NT2/D1 (cell line): ENCODE measurements around the gene UQCRHL.
A peak's percentile ranks its signal among the peaks of the same experiment; 100 is the strongest.
"Not testable (repeated sequence)": the region's sequence is repeated elsewhere in the genome, so short reads cannot be mapped to it uniquely, and the experiment has no call there.

Experiments used
- DNase-seq: peaks from one replicate; pipeline ENCODE4 v3.0.0-alpha.2; 2011; ENCODE audit warnings: low read depth, low spot score
- H3K27me3 ChIP-seq: 2 replicates; pipeline ENCODE4 v1.6.0; 2011; ENCODE audit warnings: mild to moderate bottlenecking; ENCODE audit not compliant: insufficient read length, insufficient read depth
- H3K36me3 ChIP-seq: 2 replicates; pipeline ENCODE4 v1.6.1; 2011; ENCODE audit warnings: mild to moderate bottlenecking, low read length, mixed read lengths; ENCODE audit not compliant: insufficient read depth, insufficient read length
- H3K4me1 ChIP-seq: 2 replicates; pipeline ENCODE4 v1.5.1; 2011; ENCODE audit not compliant: insufficient read depth, insufficient read length
- H3K4me3 ChIP-seq: 2 replicates; pipeline ENCODE4 v1.5.1; 2011; ENCODE audit warnings: low read depth; ENCODE audit not compliant: insufficient read length
- H3K9ac ChIP-seq: 2 replicates; pipeline ENCODE4 v1.6.0; 2011; ENCODE audit warnings: low read depth; ENCODE audit not compliant: insufficient read length
- H3K9me3 ChIP-seq: 2 replicates; pipeline ENCODE4 v1.5.1; 2011; ENCODE audit warnings: mild to moderate bottlenecking, low read length; ENCODE audit not compliant: insufficient read depth
- SUZ12 ChIP-seq: IDR thresholded peaks from 2 replicates; pipeline ENCODE4 v1.6.1; 2011; ENCODE audit not compliant: insufficient read length, insufficient read depth; ENCODE audit errors: extremely low read depth
- YY1 ChIP-seq: IDR thresholded peaks from 2 replicates; pipeline ENCODE4 v1.6.1; 2011; ENCODE audit not compliant: insufficient read length, insufficient read depth
- ZNF274 ChIP-seq: IDR thresholded peaks from 2 replicates; pipeline ENCODE4 v1.6.1; 2011; ENCODE audit warnings: mild to moderate bottlenecking, low read depth, low read length

The UQCRHL gene

GRCh38 chr1:15807549-15807948 lies at the start of gene UQCRHL:
UQCRHL (minus strand) TSS chr1:15807649; CDS start chr1:15807649, 0 bp downstream.
- not testable (repeated sequence) for DNase-seq, H3K27me3 ChIP-seq, H3K4me1 ChIP-seq, H3K36me3 ChIP-seq, H3K9ac ChIP-seq, H3K9me3 ChIP-seq, H3K4me3 ChIP-seq

- TF ChIP-seq YY1: no peak
- no peak for TF ChIP-seq SUZ12
- TF ChIP-seq ZNF274: no peak
- Histone ChIP-seq H3K9me3 (no peaks in the 10 kb centered on the region), H3K4me3 (no peak overlapping the region), H3K9ac (no peak overlapping the region), H3K4me1 (no peaks in the 10 kb centered on the region), H3K36me3 (no peaks in the 10 kb centered on the region), H3K27me3 (no peaks in the 10 kb centered on the region)
- DNase-seq: no peak
Observed at GRCh38 chr1:15856888-15857287, 49.4 kb upstream of the UQCRHL start.

GRCh38 chr1:15852828-15853302 lies 45.4 kb upstream of the UQCRHL start:
- Histone ChIP-seq H3K27me3 (no peaks in the 10 kb centered on the region), H3K9me3 (no peaks in the 10 kb centered on the region), H3K36me3 (no peaks in the 10 kb centered on the region), H3K4me1 (no peaks in the 10 kb centered on the region), H3K4me3 (no peak overlapping the region), H3K9ac (no peak overlapping the region)
- no peak for DNase-seq
- TF ChIP-seq ZNF274 (no peak), SUZ12 (no peak), YY1 (no peak)

- Histone ChIP-seq H3K27me3 (no peaks in the 10 kb centered on the region), H3K4me3 (no peak overlapping the region), H3K4me1 (no peaks in the 10 kb centered on the region), H3K9ac (no peak overlapping the region), H3K36me3 (no peaks in the 10 kb centered on the region), H3K9me3 (no peaks in the 10 kb centered on the region)
- no peak for TF ChIP-seq ZNF274
- TF ChIP-seq YY1: no peak
- no peak for TF ChIP-seq SUZ12
- no peak for DNase-seq
Observed at GRCh38 chr1:15852036-15852827, 44.8 kb upstream of the UQCRHL start.

GRCh38 chr1:15851210-15852035 lies 44.0 kb upstream of the UQCRHL start:
- no peaks in the 10 kb centered on the region for H3K36me3 ChIP-seq
- H3K9me3 ChIP-seq: no peaks in the 10 kb centered on the region
- DNase-seq: no peak
- no peaks in the 10 kb centered on the region for H3K27me3 ChIP-seq
- TF ChIP-seq SUZ12: no peak
- no peak for TF ChIP-seq YY1
- no peak for TF ChIP-seq ZNF274
- H3K4me3 ChIP-seq: no peak overlapping the region
- H3K4me1 ChIP-seq: no peaks in the 10 kb centered on the region
- no peak overlapping the region for H3K9ac ChIP-seq

GRCh38 chr1:15850471-15851001 lies 43.1 kb upstream of the UQCRHL start:
- DNase-seq: no peak
- Histone ChIP-seq H3K36me3 (no peaks in the 10 kb centered on the region), H3K9ac (peak overlapping the region; percentile 38), H3K4me3 (no peak overlapping the region), H3K4me1 (no peaks in the 10 kb centered on the region), H3K9me3 (no peaks in the 10 kb centered on the region), H3K27me3 (no peaks in the 10 kb centered on the region)
- no peak for TF ChIP-seq ZNF274

- Histone ChIP-seq H3K4me3 (peak overlapping the region; percentile 82), H3K36me3 (no peaks in the 10 kb centered on the region), H3K27me3 (no peaks in the 10 kb centered on the region), H3K4me1 (no peaks in the 10 kb centered on the region), H3K9ac (peak overlapping the region; percentile 90), H3K9me3 (no peaks in the 10 kb centered on the region)
- no peak for TF ChIP-seq SUZ12
- no peak for TF ChIP-seq ZNF274
- TF ChIP-seq YY1: peak; percentile 57
- DNase-seq: no peak
Observed at GRCh38 chr1:15849775-15850324, 42.4 kb upstream of the UQCRHL start.
